Left ventricle myocardium inferior (tissue), 1 donor: Measurements from ENCODE around the gene KCNMB2. TPM values are rescaled to one million over a fixed set of nuclear protein-coding genes. Genes with fewer than 3 reads are reported as not detected.

Source experiments
- DNase-seq: peaks from one replicate; pipeline ENCODE4 v3.0.0-alpha.2; 2020
- H3K27ac ChIP-seq: fragments of 200-600 bp; replicated peaks from 2 replicates; pipeline ENCODE4 v1.8.0; 2021
- H3K27me3 ChIP-seq: fragments of 200-600 bp; 2 replicates; pipeline ENCODE4 v1.8.0; 2021; ENCODE audit warnings: low read depth
- H3K36me3 ChIP-seq: fragments of 200-600 bp; 2 replicates; pipeline ENCODE4 v1.8.0; 2021
- H3K4me1 ChIP-seq: fragments of 200-600 bp; 2 replicates; pipeline ENCODE4 v1.8.0; 2021
- H3K4me3 ChIP-seq: fragments of 200-600 bp; 2 replicates; pipeline ENCODE4 v1.8.0; 2021; ENCODE audit warnings: mild to moderate bottlenecking, moderate library complexity
- H3K9me3 ChIP-seq: fragments of 200-600 bp; replicated peaks from 2 replicates; pipeline ENCODE4 v1.8.0; 2021
- intact Hi-C: fragments of 100-400 bp; cut with micrococcal nuclease; formaldehyde crosslinking; loops from one replicate; pipeline ENCODE4 v1.11.0; 2022
- total RNA-seq: library from RNA; stranded (reverse); fragmentation: NEBNext Ultra II Directional; extraction: Animal tissue kit (Norgen Biotek cat#: 25700); gene quantifications from one replicate; pipeline ENCODE4 v1.2.1, GENCODE V29; 2021
- TF ChIP-seq, protein P1 (sequence below): fragments of 200-600 bp; IDR thresholded peaks from 2 replicates; pipeline ENCODE4 v1.8.0; 2021; ENCODE audit warnings: antibody characterized with exemption, mild to moderate bottlenecking, borderline replicate concordance
- donor health status: DM: no; HTN: yes; CAD: no; lungs with severe emphysema.

The KCNMB2 gene
- total RNA-seq, 1 donor from 2014 or later, result 2.1 TPM

GRCh38 chr3:178680489-178680888, 144.3 kb downstream of the KCNMB2 start:
- intact Hi-C loops, result no loop called here
- H3K4me3 ChIP-seq, result no peak overlapping the region
- H3K4me1 ChIP-seq, result peaks cover 39% of the 10 kb centered on the region
- no peaks in the 10 kb centered on the region for H3K36me3 ChIP-seq
- no peak overlapping the region for H3K27ac ChIP-seq
- no peak for DNase-seq
- TF ChIP-seq, protein P1, sequence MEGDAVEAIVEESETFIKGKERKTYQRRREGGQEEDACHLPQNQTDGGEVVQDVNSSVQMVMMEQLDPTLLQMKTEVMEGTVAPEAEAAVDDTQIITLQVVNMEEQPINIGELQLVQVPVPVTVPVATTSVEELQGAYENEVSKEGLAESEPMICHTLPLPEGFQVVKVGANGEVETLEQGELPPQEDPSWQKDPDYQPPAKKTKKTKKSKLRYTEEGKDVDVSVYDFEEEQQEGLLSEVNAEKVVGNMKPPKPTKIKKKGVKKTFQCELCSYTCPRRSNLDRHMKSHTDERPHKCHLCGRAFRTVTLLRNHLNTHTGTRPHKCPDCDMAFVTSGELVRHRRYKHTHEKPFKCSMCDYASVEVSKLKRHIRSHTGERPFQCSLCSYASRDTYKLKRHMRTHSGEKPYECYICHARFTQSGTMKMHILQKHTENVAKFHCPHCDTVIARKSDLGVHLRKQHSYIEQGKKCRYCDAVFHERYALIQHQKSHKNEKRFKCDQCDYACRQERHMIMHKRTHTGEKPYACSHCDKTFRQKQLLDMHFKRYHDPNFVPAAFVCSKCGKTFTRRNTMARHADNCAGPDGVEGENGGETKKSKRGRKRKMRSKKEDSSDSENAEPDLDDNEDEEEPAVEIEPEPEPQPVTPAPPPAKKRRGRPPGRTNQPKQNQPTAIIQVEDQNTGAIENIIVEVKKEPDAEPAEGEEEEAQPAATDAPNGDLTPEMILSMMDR, result no peak
- no peaks in the 10 kb centered on the region for H3K27me3 ChIP-seq
- H3K9me3 ChIP-seq, result no peaks in the 10 kb centered on the region

GRCh38 chr3:178684881-178685590, 148.8 kb downstream of the KCNMB2 start:
- Histone ChIP-seq H3K27ac (no peak overlapping the region), H3K4me1 (peaks cover 11% of the 10 kb centered on the region), H3K9me3 (no peaks in the 10 kb centered on the region), H3K4me3 (no peak overlapping the region), H3K27me3 (no peaks in the 10 kb centered on the region), H3K36me3 (no peaks in the 10 kb centered on the region)
- no peak for DNase-seq
- intact Hi-C loops, result no loop called here
- TF ChIP-seq, protein P1, result no peak

- intact Hi-C loops, result no loop called here
- Histone ChIP-seq H3K27me3 (no peaks in the 10 kb centered on the region), H3K36me3 (no peaks in the 10 kb centered on the region), H3K9me3 (no peaks in the 10 kb centered on the region), H3K4me3 (no peak overlapping the region), H3K27ac (no peak overlapping the region), H3K4me1 (peaks cover 6% of the 10 kb centered on the region)
- no peak for DNase-seq
- TF ChIP-seq, protein P1, result no peak
Observed at GRCh38 chr3:178685591-178685906, 149.3 kb downstream of the KCNMB2 start.

DNA sequence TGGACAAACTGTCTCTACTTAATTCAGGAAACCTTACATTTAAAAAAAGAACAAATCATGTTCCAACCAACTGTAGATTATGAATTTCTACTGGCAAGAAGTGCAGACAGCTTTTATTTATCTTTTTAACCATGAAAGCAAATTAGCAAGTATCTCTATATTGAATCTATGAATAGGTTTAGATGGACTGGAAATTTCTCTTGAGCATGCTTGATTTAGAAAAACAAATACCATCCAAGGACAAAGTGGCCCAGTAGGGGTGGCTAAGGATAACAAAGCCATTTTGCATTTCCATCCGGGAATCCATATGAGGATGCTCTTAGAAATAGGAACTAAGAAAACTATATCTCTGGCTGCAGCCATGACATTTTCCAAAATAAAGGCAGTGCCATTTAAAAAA, 150.6 kb downstream of the KCNMB2 start:
- no peak overlapping the region for H3K4me3 ChIP-seq
- no peaks in the 10 kb centered on the region for H3K4me1 ChIP-seq
- no peaks in the 10 kb centered on the region for H3K36me3 ChIP-seq
- no peaks in the 10 kb centered on the region for H3K27me3 ChIP-seq
- TF ChIP-seq, protein P1, result no peak
- no peak overlapping the region for H3K27ac ChIP-seq
- intact Hi-C loops, result no loop called here
- H3K9me3 ChIP-seq, result peaks cover 5% of the 10 kb centered on the region
- no peak for DNase-seq

DNA sequence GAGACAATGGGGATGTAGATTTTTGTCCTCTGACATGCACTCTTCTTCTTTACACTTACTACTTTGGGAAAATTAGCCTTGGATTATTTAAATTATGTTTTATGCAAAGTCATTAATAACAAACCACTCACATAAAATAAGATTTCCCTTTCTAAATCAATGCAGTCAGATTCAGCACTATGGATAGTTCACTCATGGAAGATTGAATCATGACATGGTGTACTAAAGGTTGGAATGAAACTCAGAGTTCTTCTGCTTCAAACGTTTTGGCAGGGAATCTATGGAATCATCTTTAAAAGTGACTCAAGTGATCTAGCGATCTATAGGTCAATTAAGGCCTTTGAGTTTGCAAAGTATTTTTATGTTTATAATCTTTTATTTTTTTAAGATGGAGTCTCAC, 154.3 kb downstream of the KCNMB2 start:
- intact Hi-C loops, result no loop called here
- H3K4me3 ChIP-seq, result no peak overlapping the region
- H3K27me3 ChIP-seq, result no peaks in the 10 kb centered on the region
- no peak overlapping the region for H3K27ac ChIP-seq
- H3K4me1 ChIP-seq, result no peaks in the 10 kb centered on the region
- TF ChIP-seq, protein P1, result no peak
- no peak for DNase-seq
- peaks cover 24% of the 10 kb centered on the region for H3K9me3 ChIP-seq
- H3K36me3 ChIP-seq, result no peaks in the 10 kb centered on the region
